Sigmoid colon (tissue), 4 donors: ENCODE results near the gene KLHL26.

Experiments
- CTCF ChIP-seq, 4 experiments: fragments of 450-650 bp in 3 of 4; fragments of 200-600 bp in 1 of 4; IDR thresholded peaks; one replicate each; pipeline ENCODE4 v1.5.1; 2016 to 2019; ENCODE audit warnings: antibody characterized with exemption in 4 of 4, mild to moderate bottlenecking in 3 of 4, moderate library complexity in 2 of 4
- POLR2A ChIP-seq, 2 donors: fragments of 450-650 bp; IDR thresholded peaks; one replicate each; pipeline ENCODE4 v1.6.1; 2016; ENCODE audit warnings: antibody characterized with exemption in 2 of 2, mild to moderate bottlenecking in 2 of 2, moderate library complexity in 2 of 2
- POLR2AphosphoS5 ChIP-seq, 4 donors: sonication (generic); formaldehyde crosslinking; IDR thresholded peaks; one replicate each; pipeline ENCODE4 v1.6.1; 2017; ENCODE audit warnings: antibody characterized with exemption in 4 of 4

DNA sequence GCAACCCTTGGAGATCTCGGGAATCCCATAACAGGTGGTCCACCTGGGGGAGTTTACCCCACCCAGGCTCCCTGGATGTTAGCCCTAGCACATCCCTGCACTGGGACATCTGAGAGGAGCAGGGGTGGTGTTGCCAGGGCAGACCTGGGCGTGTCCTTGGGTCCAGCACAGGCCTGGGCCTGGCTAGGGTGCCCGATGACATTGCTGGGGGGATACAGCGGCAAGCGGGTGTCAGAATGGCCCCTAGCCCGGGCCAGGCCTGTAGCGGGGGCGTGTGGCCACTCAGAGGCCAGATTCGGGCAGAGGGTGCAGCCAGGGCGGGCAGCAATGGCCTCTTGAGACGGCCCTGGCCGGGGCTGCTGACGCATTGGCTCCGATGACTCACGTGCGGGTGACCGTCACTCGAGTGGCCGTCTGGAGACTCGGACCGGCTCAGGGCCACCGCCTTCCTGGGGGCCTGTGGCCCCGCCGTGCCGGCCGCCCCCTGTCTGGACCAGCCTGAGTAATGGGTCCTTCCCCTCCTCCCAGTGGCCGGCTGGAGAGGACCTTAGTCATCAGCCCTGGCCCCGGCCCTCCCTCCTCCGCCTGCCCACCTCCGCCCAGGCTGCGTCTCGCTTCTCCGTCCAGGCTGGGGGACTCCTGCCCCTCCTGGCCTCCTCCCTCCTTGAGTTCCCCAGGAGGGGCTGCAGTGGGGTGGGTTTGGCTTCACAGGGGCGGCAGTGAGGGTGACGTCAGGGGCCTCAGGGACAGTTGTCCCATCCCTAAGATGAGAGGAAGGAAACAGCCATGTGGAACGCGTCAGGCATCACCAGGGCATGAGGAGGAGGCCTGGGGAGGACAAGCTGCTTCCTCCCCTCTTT lies 23.5 kb downstream of the KLHL26 start:
- no peak for TF ChIP-seq CTCF (IDR thresholded peaks at IDR 0.05)
- TF ChIP-seq POLR2AphosphoS5 (IDR thresholded peaks at IDR 0.05), result peak in 2 of 4 donors; percentile 14 to 57
- no peak for TF ChIP-seq POLR2A (IDR thresholded peaks at IDR 0.05)
